ENCODE data around the gene ADAMTS14. TPM values are rescaled to one million over a fixed set of nuclear protein-coding genes. Genes with fewer than 3 reads are reported as not detected.
"Not testable (repeated sequence)": the region's sequence is repeated elsewhere in the genome, so short reads cannot be mapped to it uniquely, and the experiment has no call there.

Gene ADAMTS14
- total RNA-seq, 1 donor from 2014 or later: 0.33 TPM

DNA sequence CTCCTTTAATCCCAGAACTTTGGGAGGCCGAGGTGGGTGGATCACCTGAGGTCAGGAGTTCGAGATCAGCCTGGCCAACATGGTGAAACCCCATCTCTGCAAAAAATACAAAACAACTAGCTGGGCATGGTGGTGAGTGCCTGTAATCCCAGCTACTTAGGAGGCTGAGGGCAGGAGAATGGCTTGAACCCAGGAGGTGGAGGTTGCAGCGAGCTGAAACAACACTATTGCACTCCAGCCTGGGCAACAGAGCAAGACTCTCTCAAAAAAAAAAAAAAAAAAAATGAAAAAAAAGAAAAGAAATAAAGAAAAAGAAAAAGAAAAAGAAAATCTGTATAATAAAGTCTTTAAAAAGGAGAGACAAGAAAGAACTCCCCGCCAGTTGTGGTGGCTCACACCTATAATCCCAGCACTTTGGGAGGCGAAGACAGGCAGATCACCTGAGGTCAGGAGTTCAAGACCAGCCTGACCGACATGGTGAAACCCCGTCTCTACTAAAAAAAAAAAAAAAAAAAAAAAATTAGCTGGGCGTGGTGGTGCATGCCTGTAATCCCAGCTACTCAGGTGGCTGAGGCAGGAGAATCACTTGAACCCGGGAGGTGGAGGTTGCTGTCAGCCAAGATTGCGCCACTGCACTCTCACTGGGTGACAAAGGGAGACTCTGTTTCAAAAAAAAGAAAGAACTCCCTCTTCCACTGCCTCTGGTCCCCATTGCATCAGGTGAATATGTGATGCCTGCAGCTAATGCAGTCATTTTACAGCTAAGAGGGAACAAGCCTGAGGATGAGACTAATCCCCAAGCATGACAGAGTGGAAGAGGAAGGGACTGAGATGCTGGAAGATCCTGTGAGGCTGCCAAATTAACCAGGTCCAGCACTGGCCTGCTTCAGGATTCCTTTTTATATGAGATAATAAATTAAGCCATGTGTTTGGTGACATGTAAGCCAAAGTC lies 8.6 kb upstream of the ADAMTS14 start:
- H3K27me3 Mint-ChIP-seq: peaks cover 30% of the 10 kb centered on the region
- H3K9me3 Mint-ChIP-seq; DNase-seq; H3K4me1 Mint-ChIP-seq; H3K36me3 Mint-ChIP-seq (ENCODE audit: low read depth); H3K4me3 Mint-ChIP-seq; H3K27ac Mint-ChIP-seq; intact Hi-C loops (cut with micrococcal nuclease): not testable (repeated sequence)

DNA sequence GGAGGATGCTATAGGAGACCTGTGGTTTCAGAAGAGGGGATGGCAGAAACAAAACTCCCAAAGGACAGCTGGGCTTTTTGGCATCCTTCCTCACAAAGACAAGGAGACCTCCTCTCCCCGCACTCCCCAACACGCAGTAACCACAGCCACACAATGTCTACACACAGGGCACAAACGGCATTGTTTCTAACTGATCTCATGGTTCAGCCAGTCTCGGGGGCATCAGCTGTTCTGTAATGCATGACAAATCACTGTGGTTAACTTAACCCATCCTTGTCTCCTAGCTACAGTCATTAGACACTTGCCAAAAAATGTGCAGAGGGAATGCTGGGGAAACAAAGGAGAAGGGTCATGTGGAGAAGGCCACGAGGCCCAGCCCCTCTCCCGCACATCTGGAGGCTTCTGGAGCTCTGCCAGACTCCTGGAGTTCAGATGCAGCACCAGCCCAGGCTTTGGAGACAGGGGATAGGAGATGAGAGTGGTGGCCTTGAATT lies 7.6 kb upstream of the ADAMTS14 start:
- Mint-ChIP-seq H3K4me3 (no peak overlapping the region), H3K27ac (no peak overlapping the region), H3K36me3 (ENCODE audit: low read depth) (no peaks in the 10 kb centered on the region), H3K9me3 (no peaks in the 10 kb centered on the region), H3K4me1 (no peaks in the 10 kb centered on the region), H3K27me3 (peaks cover 28% of the 10 kb centered on the region)
- no peak for DNase-seq
- intact Hi-C loops (cut with micrococcal nuclease): no loop called here

DNA sequence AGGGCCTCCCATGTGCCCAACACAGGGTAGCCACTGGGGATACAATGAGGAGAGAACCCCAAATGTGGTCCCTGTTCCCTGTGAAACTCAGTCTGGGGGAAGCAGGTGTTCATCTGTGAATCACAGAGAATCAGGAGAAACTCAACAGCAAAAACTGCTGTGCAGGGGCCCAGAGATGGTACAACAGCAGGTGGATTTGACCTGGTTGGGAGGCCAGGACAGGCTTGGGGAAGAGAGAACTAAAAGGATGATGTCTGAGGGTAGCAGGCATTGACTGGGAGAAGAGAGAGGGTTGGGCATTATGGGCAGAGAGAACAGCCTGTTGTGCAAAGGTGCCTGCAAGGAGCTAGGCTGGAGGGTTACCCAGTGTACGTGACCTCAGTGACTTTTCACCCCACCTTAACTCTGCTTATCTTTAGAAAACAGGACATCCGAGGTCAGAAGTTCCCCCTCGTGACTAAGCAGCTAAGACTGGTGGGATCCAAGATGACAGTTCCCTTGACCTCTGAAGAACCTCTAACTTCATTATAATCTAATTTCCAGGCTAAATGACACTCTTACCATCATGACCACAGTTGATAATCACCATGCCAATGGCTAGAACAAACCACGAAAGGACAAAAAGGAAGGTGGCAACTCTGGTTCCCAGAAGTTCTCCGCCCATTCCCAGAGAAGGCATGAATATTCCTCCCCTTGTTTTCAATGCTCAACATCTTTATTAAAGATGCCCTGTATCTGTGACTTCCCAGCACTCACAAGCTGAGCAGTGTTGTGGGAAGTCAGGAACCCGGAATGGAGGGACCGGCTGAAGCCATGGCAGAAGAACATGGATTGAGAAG lies 5.1 kb upstream of the ADAMTS14 start:
- H3K27ac Mint-ChIP-seq: no peak overlapping the region

DNA sequence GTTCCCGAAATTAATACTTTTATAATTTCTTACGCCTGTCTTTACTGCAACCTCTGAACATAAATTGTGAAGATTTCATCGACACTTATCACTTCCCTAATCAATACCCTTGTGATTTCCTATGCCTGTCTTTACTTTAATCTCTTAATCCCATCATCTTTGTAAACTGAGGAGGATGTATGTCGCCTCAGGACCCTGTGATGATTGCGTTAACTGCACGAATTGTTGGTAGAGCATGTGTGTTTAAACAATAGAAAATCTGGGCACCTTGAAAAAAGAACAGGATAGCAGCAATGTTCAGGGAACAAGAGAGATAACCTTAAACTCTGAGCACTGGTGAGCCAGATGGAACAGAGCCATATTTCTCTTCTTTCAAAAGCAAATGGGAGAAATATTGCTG lies 4.5 kb upstream of the ADAMTS14 start:
- intact Hi-C loops (cut with micrococcal nuclease): not testable (repeated sequence)

More for the DNA sequence above, 5.1 kb upstream of the ADAMTS14 start:
- Mint-ChIP-seq H3K4me1 (peaks cover 2% of the 10 kb centered on the region), H3K4me3 (no peak overlapping the region), H3K27me3 (peaks cover 33% of the 10 kb centered on the region), H3K9me3 (no peaks in the 10 kb centered on the region), H3K36me3 (ENCODE audit: low read depth) (no peaks in the 10 kb centered on the region)
- no peak for DNase-seq
- intact Hi-C loops (cut with micrococcal nuclease): no loop called here

DNA sequence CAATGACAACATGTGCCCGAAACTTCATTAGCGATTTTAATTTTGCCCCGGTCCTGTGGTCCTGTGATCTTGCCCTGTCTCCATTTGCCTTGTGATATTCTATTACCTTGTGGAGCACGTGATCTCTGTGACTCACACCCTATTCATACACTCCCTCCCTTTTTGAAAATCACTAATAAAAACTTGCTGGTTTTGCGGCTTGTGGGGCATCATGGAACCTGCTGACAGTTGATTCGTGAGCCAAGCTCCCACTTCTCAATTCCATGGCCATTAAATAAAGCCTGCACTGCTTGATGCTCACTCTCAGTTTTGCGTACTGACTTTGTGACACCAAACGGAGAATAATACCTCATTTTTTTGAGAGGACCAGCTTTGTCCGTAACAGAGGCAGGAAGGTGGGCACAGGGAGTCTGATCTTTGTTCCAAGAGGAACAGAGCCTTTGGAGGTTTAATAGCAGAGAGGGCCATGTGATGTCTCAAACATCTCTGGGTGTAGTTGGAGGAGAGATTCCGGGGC lies 3.8 kb upstream of the ADAMTS14 start:
- H3K9me3 Mint-ChIP-seq: no peaks in the 10 kb centered on the region
- H3K27ac Mint-ChIP-seq: no peak overlapping the region
- intact Hi-C loops (cut with micrococcal nuclease): no loop called here
- H3K4me1 Mint-ChIP-seq: peaks cover 5% of the 10 kb centered on the region
- H3K27me3 Mint-ChIP-seq: peaks cover 34% of the 10 kb centered on the region
- H3K4me3 Mint-ChIP-seq: no peak overlapping the region
- no peaks in the 10 kb centered on the region for H3K36me3 Mint-ChIP-seq (ENCODE audit: low read depth)
- no peak for DNase-seq

More for the DNA sequence above, 4.5 kb upstream of the ADAMTS14 start:
- not testable (repeated sequence) for H3K4me3 Mint-ChIP-seq; DNase-seq; H3K27ac Mint-ChIP-seq; H3K9me3 Mint-ChIP-seq; H3K36me3 Mint-ChIP-seq (ENCODE audit: low read depth); H3K4me1 Mint-ChIP-seq
- peaks cover 31% of the 10 kb centered on the region for H3K27me3 Mint-ChIP-seq

DNA sequence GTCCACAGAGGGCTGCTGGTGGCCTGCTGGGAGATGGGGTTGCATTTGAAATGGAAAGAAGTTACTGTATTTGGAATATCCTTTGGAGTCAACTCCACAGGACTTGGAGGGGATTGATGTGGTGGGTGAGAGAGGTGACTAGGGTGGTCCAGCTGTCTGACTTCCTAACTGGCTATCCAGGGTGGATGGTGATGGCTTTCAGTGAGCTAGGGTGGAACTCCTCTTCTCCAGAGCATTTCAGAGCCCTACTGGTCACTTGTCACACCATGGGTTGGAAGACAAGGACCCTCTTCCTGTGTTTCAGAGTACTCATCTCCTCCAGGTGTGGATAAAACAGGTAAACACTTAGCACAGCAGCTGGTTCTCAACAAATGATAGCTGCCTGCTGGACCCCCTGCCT lies 3.3 kb upstream of the ADAMTS14 start:
- H3K36me3 Mint-ChIP-seq (ENCODE audit: low read depth): no peaks in the 10 kb centered on the region
- intact Hi-C loops (cut with micrococcal nuclease): no loop called here
- no peak overlapping the region for H3K27ac Mint-ChIP-seq
- H3K4me3 Mint-ChIP-seq: no peak overlapping the region
- peaks cover 5% of the 10 kb centered on the region for H3K4me1 Mint-ChIP-seq
- H3K27me3 Mint-ChIP-seq: peaks cover 39% of the 10 kb centered on the region
- no peak for DNase-seq
- H3K9me3 Mint-ChIP-seq: no peaks in the 10 kb centered on the region

DNA sequence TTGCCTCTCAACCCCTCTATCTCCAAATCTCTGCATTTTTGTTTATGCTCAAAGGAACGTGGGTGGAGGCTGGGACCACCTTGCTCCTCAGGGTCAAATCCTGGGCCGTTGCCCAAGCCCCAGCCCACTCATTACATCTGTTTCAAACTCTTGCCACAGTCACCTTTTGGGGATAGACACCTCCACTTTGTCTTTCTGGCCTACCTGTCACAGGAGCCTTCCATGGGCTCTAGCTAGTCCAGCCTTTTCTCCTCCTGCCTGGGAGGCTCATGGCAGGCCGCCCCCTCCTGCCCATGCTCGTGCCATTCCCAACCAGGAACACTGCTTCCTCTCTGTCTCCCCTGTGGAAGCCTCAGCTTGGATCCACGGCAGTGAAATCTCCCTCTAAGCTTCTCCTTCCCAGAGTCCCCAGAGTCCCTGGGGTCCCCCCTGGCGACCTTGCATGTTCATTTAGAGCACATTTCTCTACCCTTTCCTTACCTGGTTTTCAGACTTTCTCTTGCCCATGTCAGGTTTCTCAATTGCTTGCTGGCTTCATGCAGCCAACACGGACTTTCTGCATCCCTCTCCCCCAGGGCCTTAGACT lies 2.5 kb upstream of the ADAMTS14 start:
- no peak overlapping the region for H3K4me3 Mint-ChIP-seq
- H3K4me1 Mint-ChIP-seq: peaks cover 5% of the 10 kb centered on the region
- DNase-seq: no peak
- intact Hi-C loops (cut with micrococcal nuclease): no loop called here
- no peak overlapping the region for H3K27ac Mint-ChIP-seq
- no peaks in the 10 kb centered on the region for H3K36me3 Mint-ChIP-seq (ENCODE audit: low read depth)
- no peaks in the 10 kb centered on the region for H3K9me3 Mint-ChIP-seq
- H3K27me3 Mint-ChIP-seq: peaks cover 47% of the 10 kb centered on the region

DNA sequence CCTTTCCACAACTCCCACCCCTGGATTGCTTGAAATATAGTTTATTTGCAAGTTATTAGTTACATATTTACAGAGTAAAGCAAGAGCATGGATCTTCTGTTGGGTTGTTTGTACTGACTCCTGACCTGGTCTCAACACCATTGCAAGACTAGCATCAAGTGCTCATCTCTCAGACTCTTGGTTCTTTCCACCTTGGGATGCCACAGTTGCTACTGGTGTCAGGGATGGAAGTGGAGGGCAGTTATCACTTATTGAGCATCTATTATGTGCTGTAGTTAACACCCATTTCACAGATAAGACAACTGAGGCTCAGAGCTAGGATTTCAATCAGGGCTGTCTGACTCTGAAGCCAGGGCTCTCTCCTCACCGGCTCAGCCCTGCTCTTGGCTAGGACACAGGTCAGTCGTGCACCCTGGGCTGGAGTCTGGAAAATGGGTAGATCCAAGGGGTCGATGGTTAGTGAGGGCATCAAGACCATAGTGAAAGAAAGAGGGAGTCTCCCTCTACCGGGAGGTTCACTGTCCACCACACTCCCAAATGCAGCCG lies 614 bp upstream of the ADAMTS14 start:
- Mint-ChIP-seq H3K4me3 (peak overlapping the region; percentile 70), H3K27me3 (peaks cover 51% of the 10 kb centered on the region), H3K4me1 (peaks cover 5% of the 10 kb centered on the region), H3K9me3 (no peaks in the 10 kb centered on the region), H3K27ac (no peak overlapping the region), H3K36me3 (ENCODE audit: low read depth) (no peaks in the 10 kb centered on the region)
- intact Hi-C loops (cut with micrococcal nuclease): no loop called here
- DNase-seq: no peak

DNA sequence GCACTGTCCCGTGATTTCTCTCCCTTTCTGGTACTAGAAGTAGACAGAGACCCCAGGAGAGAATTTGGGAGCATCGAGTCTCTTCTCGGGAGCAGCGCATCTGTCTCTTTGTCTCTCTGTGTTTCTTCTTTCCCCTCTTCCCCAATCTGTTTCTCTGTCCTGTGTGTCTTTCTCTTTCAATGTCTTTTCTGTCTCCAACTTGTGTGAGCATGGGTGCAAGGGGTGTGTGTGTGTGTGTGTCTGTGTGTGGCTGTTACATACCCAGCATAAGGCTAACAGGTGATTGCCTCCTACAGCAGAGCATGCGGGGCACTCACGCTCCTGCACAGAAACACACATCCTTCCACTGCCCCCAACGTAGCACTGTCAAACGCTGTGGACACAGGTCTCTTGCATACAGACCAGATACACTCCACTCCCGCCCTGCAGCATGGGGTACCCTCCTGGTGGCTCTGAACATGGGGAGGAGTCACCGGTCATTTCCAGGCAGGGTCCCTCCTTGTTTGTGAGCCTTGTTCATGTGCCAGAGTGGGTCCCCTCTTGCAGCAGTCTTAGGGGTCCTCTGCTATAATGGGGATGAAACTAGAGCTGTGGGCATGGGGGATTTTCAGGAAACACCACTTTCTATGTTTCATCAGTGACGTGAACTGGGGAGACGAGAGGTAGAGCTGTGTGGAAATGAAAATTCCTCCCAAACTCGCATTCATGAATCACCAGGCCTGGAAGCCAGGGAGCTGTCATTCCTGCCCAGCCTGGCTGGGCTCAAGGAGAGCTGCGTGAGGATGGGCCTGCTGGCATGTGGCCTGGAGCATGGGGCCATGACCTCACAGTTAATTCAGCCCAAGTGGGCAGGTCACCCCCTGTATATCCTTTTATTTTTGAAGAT lies 980 bp downstream of the ADAMTS14 start:
- Mint-ChIP-seq H3K4me1 (peaks cover 7% of the 10 kb centered on the region), H3K9me3 (no peaks in the 10 kb centered on the region), H3K27me3 (peaks cover 50% of the 10 kb centered on the region), H3K27ac (no peak overlapping the region), H3K4me3 (peak overlapping the region; percentile 70), H3K36me3 (ENCODE audit: low read depth) (no peaks in the 10 kb centered on the region)
- intact Hi-C loops (cut with micrococcal nuclease): no loop called here
- no peak for DNase-seq

DNA sequence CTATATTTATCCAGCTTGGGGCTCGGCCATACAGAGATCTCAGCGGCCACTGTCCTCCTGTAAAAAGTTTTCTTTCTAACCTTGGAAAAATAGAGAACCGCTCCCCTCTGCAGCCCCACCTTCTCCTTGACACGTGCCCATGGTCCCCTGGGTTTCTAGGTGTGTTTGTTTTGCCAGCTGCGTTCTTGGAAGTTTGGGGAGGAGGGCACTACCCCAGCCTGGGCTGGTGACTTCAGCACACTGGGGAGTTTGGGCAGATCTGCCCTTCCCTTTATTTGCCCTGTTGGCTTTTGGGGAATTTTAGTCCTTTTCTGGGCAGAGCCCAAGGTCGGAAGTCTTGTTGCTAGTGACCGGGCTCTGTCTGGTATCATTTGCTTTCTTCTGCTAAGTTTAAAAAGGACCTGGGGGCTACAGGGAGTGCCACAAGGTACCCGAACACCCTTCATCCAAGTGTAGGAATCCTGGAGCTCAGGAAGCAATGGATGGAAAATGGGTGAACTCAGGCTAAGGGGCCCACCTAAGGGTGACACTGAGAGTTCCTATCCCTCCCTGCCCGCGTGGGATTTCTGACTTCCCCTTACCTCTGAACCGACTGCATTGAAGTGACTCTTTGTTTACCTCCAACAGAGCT lies 1.7 kb downstream of the ADAMTS14 start:
- no peaks in the 10 kb centered on the region for H3K9me3 Mint-ChIP-seq
- DNase-seq: no peak
- no peak overlapping the region for H3K27ac Mint-ChIP-seq
- intact Hi-C loops (cut with micrococcal nuclease): no loop called here
- H3K36me3 Mint-ChIP-seq (ENCODE audit: low read depth): no peaks in the 10 kb centered on the region
- peaks cover 10% of the 10 kb centered on the region for H3K4me1 Mint-ChIP-seq
- H3K27me3 Mint-ChIP-seq: peaks cover 46% of the 10 kb centered on the region
- no peak overlapping the region for H3K4me3 Mint-ChIP-seq

DNA sequence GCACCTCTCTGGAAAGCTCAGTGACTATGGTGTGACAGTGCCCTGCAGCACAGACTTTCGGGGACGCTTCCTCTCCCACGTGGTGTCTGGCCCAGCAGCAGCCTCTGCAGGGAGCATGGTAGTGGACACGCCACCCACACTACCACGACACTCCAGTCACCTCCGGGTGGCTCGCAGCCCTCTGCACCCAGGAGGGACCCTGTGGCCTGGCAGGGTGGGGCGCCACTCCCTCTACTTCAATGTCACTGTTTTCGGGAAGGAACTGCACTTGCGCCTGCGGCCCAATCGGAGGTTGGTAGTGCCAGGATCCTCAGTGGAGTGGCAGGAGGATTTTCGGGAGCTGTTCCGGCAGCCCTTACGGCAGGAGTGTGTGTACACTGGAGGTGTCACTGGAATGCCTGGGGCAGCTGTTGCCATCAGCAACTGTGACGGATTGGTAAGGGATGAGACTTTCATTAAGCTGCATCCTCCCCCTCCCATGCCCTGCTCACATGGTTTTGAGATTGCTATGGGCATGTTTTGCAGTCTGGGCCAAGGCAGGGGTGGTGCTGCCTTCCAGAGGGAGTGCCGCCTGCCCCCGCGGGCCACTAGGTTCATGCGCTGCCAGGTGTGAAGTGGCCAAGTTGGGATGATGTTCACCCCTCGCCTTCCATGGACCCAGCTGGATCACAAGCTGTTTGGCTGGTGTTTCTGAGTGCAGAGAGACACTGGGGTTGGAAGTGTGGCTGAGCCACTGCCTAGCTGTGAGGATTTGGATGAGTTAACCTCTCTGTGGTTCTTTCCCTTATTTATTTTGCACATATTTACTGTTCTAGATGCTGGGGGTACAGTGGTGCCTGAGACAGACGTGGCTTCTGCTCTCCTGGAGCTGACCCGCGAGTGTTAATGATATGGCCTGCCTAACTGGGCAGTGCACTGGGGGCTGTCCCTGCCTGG lies 2.5 kb downstream of the ADAMTS14 start:
- Mint-ChIP-seq H3K4me3 (no peak overlapping the region), H3K9me3 (no peaks in the 10 kb centered on the region), H3K27ac (no peak overlapping the region), H3K36me3 (ENCODE audit: low read depth) (no peaks in the 10 kb centered on the region), H3K27me3 (peaks cover 42% of the 10 kb centered on the region), H3K4me1 (peaks cover 10% of the 10 kb centered on the region)
- no peak for DNase-seq
- intact Hi-C loops (cut with micrococcal nuclease): no loop called here
